Measurements from ENCODE around the gene JPH3. TPM values are rescaled to one million over a fixed set of nuclear protein-coding genes. Genes with fewer than 3 reads are reported as not detected.

Gene JPH3
- total and polyA plus RNA-seq, 10 of the 15 experiments (the other 5 are each of a cell fraction or from before 2014, with no cell fraction given) = 0.05 TPM; not detected in 9

- TF ChIP-seq WRNIP1 (IDR thresholded peaks at IDR 0.05; ENCODE audit: borderline replicate concordance, low read depth, low read length) = no peak
Observed at GRCh38 chr16:87695534-87695933, 93.2 kb downstream of the JPH3 start (continued).

- H3K4me1 ChIP-seq (ENCODE audit: control insufficient read depth, insufficient read depth, low read length) = peaks cover 26% of the 10 kb centered on the region
- no peaks in the 10 kb centered on the region for H3K27me3 ChIP-seq (replicated peaks in 1 of 2; ENCODE audit: control insufficient read depth in 2 of 2, insufficient read depth in 2 of 2, low read length in 1 of 2)
- no peaks in the 10 kb centered on the region for H4K20me1 ChIP-seq (ENCODE audit: control insufficient read depth, insufficient read depth)
- no TSS peak for BruUV-seq (replicated peaks)
- no peak overlapping the region for H3K27ac ChIP-seq (ENCODE audit: control insufficient read depth, insufficient read depth)
- in situ Hi-C loops (cut with MboI) (no loop called here), intact Hi-C loops (cut with micrococcal nuclease; ENCODE audit: unreplicated experiment) (no loop called here)
- SMC1A ChIA-PET (ENCODE audit: uncharacterized antibody, unreplicated experiment) = no interaction called here
- POLR2A ChIA-PET = no interaction called here
- no peak overlapping the region for H3K4me2 ChIP-seq (ENCODE audit: control insufficient read depth, insufficient read depth)
- RAD21 ChIA-PET (ENCODE audit: unreplicated experiment) = no interaction called here
- H2AFZ ChIP-seq (ENCODE audit: control insufficient read depth, low read depth, low read length) = no peak overlapping the region
- TF ChIP-seq GATAD2B (conservative IDR thresholded peaks at IDR 0.05; ENCODE audit: low read depth) = no peak
- TF ChIP-seq ATF7 (IDR thresholded peaks at IDR 0.05; ENCODE audit: low read depth) = no peak
- TF ChIP-seq RCOR1 (conservative IDR thresholded peaks at IDR 0.05; ENCODE audit: low read depth, low read length) = no peak
- no peak for TF ChIP-seq BRCA1 (IDR thresholded peaks at IDR 0.05; ENCODE audit: low read depth, low read length)
- TF ChIP-seq YBX1 (IDR thresholded peaks at IDR 0.05) = no peak
- no peak for TF ChIP-seq SMAD1 (IDR thresholded peaks at IDR 0.05; ENCODE audit: low read depth, partially characterized antibody)
- no peak for TF ChIP-seq EGR1 (IDR thresholded peaks at IDR 0.05; ENCODE audit: borderline replicate concordance in 1 of 2, low read depth in 2 of 2, low read length in 2 of 2)
- TF ChIP-seq JUND (IDR thresholded peaks at IDR 0.05; ENCODE audit: low read depth, low read length) = no peak
- no peak for TF ChIP-seq WRNIP1 (IDR thresholded peaks at IDR 0.05; ENCODE audit: borderline replicate concordance, low read depth, low read length)
- TF ChIP-seq, protein P1, sequence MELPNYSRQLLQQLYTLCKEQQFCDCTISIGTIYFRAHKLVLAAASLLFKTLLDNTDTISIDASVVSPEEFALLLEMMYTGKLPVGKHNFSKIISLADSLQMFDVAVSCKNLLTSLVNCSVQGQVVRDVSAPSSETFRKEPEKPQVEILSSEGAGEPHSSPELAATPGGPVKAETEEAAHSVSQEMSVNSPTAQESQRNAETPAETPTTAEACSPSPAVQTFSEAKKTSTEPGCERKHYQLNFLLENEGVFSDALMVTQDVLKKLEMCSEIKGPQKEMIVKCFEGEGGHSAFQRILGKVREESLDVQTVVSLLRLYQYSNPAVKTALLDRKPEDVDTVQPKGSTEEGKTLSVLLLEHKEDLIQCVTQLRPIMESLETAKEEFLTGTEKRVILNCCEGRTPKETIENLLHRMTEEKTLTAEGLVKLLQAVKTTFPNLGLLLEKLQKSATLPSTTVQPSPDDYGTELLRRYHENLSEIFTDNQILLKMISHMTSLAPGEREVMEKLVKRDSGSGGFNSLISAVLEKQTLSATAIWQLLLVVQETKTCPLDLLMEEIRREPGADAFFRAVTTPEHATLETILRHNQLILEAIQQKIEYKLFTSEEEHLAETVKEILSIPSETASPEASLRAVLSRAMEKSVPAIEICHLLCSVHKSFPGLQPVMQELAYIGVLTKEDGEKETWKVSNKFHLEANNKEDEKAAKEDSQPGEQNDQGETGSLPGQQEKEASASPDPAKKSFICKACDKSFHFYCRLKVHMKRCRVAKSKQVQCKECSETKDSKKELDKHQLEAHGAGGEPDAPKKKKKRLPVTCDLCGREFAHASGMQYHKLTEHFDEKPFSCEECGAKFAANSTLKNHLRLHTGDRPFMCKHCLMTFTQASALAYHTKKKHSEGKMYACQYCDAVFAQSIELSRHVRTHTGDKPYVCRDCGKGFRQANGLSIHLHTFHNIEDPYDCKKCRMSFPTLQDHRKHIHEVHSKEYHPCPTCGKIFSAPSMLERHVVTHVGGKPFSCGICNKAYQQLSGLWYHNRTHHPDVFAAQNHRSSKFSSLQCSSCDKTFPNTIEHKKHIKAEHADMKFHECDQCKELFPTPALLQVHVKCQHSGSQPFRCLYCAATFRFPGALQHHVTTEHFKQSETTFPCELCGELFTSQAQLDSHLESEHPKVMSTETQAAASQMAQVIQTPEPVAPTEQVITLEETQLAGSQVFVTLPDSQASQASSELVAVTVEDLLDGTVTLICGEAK (IDR thresholded peaks at IDR 0.05; ENCODE audit: borderline replicate concordance) = no peak
- no peak for TF ChIP-seq RUNX3 (IDR thresholded peaks at IDR 0.05; ENCODE audit: low read length)
- TF ChIP-seq SP1 (IDR thresholded peaks at IDR 0.05; ENCODE audit: low read depth, low read length) = no peak
- TF ChIP-seq SUPT20H (IDR thresholded peaks at IDR 0.05; ENCODE audit: borderline replicate concordance, control insufficient read depth, low read depth, low read length) = no peak
- TF ChIP-seq POLR2A (IDR thresholded peaks at IDR 0.05; ENCODE audit: low read depth, low read length) = no peak
- TF ChIP-seq YY1 (IDR thresholded peaks at IDR 0.05; ENCODE audit: low read depth, low read length) = no peak
- no peaks in the 10 kb centered on the region for H3K9me3 ChIP-seq (replicated peaks; ENCODE audit: control insufficient read depth, insufficient read depth, low read length)
- H3K4me3 ChIP-seq = no peak overlapping the region
- no peak overlapping the region for H3K9ac ChIP-seq (ENCODE audit: control insufficient read depth, insufficient read depth, low read length)
- FAIRE-seq (no peak), ATAC-seq (no peak), DNase-seq (ENCODE audit: low read depth, low spot score) (no peak)
- 97% methylated on average over 18 of the region's 18 CpGs for WGBS (ENCODE audit: insufficient coverage, insufficient replicate concordance, low lambda C conversion rate, missing lambda C conversion rate)
- peaks cover 12% of the 10 kb centered on the region in 2 experiments; a peak in 3 of 4 replicates for H3K36me3 ChIP-seq (ENCODE audit: control insufficient read depth in 2 of 2, insufficient read depth in 2 of 2, low read length in 1 of 2)
- H3K79me2 ChIP-seq (ENCODE audit: control insufficient read depth, insufficient read depth, low read length) = no peaks in the 10 kb centered on the region
- CTCF ChIA-PET = no interaction called here
Observed at GRCh38 chr16:87696726-87697125, 94.4 kb downstream of the JPH3 start.

All from GM12878 (cell line).